ENCODE results near the gene ZNF354B. TPM values are rescaled to one million over a fixed set of nuclear protein-coding genes. Genes with fewer than 3 reads are reported as not detected.
"Not testable (repeated sequence)": the region's sequence is repeated elsewhere in the genome, so short reads cannot be mapped to it uniquely, and the experiment has no call there.

ZNF354B gene
- total RNA-seq, 1 donor from 2014 or later: 14.6 TPM

DNA sequence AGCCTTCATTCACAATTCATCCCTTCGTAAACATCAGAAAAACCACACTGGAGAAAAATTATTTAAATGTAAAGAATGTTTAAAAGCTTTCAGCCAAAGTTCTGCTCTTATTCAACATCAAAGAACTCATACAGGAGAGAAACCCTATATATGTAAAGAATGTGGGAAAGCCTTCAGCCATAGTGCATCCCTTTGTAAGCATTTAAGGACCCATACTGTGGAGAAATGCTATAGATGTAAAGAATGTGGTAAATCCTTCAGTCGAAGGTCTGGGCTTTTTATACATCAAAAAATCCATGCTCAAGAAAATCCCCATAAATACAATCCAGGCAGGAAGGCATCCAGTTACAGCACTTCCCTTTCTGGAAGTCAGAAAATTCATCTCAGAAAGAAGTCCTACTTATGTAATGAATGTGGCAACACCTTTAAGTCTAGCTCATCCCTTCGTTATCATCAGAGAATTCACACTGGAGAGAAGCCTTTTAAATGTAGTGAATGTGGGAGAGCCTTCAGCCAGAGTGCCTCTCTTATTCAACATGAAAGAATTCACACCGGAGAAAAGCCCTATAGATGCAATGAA, 23.5 kb downstream of the ZNF354B start:
- not testable (repeated sequence) for DNase-seq (ENCODE audit: low spot score)

- DNase-seq (ENCODE audit: low spot score): no peak
Measured at GRCh38 chr5:178883815-178884430, 24.2 kb downstream of the ZNF354B start.

DNA sequence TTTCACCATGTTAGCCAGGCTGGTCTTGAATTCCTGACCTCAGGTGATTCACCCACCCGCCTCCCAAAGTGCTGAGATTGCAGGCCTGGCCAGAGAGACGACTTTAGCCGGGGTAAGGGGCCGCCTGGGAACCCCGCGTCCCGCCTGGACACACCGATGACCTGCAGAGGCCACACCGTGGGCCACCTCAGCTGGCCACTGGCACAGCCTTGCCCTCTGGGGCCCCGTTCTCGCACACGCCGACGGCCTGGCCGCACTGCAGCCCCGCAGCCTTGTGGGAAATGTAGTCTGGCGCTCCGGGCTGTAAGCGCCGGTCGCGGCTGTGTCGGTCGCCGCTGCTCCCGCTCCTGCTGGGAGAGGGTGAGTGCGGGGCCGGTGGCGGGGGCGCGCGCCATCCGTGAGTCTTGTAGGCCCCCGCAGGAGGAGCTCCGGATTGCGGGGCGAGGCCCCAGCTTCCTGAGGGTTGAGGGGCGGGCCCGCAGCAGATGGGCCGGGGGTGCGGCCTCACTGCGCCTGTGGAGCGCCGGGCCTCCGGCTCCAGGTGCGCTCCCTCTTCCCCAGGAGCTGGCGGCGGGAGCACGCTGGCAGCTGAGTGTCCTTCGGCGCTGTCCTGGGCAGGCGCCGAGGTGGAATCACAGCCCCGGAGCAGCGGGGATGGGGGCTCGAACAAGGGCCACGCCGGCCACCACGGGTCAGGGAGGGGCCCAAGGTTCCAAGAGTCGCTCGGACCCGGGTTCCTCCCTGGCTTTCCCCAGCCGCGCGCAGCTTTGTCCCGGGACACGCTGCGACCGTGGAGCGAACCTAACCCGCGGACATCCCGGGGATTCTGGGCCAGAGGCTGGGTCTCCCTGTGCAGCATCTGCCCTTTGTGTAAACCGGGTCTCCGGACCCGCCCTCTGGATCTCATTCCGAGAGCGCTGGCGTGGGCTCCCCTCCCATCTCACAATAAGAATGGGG, 36.1 kb downstream of the ZNF354B start, which contains the start of gene ZFP2:
Gene ZFP2, plus strand, starts transcription at position 299 of the 957 bp plus-strand sequence. CDS start 35,401 bp downstream, outside the sequence.
- DNase-seq (ENCODE audit: low spot score): peak; percentile 62

- DNase-seq (ENCODE audit: low spot score): no peak
Measured at GRCh38 chr5:178899289-178899688, 39.5 kb downstream of the ZNF354B start.

- DNase-seq (ENCODE audit: low spot score): no peak
Measured at GRCh38 chr5:178902849-178903248, 43.1 kb downstream of the ZNF354B start.

DNA sequence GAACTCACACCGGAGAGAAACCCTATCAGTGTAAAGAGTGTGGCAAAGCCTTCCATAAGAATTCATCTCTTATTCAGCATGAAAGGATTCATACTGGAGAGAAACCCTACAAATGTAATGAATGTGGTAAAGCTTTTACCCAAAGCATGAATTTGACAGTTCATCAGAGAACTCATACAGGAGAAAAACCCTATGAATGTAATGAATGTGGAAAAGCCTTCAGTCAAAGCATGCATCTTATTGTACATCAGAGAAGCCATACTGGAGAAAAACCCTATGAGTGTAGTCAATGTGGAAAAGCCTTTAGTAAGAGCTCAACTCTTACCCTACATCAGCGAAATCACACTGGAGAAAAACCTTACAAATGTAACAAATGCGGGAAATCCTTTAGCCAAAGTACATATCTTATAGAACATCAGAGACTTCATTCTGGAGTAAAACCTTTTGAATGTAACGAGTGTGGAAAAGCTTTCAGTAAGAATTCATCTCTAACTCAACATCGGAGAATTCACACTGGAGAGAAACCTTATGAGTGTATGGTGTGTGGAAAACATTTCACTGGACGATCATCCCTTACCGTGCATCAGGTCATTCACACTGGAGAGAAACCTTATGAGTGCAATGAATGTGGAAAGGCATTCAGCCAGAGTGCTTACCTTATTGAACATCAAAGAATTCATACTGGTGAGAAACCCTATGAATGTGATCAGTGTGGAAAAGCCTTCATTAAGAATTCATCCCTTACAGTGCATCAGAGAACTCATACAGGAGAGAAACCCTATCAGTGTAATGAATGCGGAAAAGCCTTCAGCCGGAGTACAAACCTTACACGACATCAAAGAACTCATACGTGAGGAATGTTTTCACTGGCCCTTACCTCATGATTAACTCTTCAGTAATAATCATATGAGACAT, 72.3 kb downstream of the ZNF354B start:
- no peak for DNase-seq (ENCODE audit: low spot score)

Other genes starting within 250 kb of the ZNF354B start
- 23.7 TPM for gene CLK4, start 232.9 kb upstream of the ZNF354B start, total RNA-seq
- gene ZNF354A, start 129.3 kb upstream of the ZNF354B start, total RNA-seq: 13.8 TPM
- gene ZFP2, start 36.0 kb downstream of the ZNF354B start, total RNA-seq: 2.3 TPM
- 5.6 TPM for gene ZNF454, start 81.2 kb downstream of the ZNF354B start, total RNA-seq
- not detected for gene GRM6, start 135.4 kb downstream of the ZNF354B start, total RNA-seq
- gene ZNF879, start 163.9 kb downstream of the ZNF354B start, total RNA-seq: 5.1 TPM
- 6.9 TPM for gene ZNF354C, start 200.4 kb downstream of the ZNF354B start, total RNA-seq